ENCODE data around the gene FANCI.

The FANCI gene

GRCh38 chr15:89243691-89244573 is at the start of gene FANCI:
Gene FANCI, plus strand, starts transcription at chr15:89243979. Its CDS starts 3,669 bp downstream, at chr15:89247648.
- peak; percentile 94 for DNase-seq (ENCODE audit: low spot score)

DNA sequence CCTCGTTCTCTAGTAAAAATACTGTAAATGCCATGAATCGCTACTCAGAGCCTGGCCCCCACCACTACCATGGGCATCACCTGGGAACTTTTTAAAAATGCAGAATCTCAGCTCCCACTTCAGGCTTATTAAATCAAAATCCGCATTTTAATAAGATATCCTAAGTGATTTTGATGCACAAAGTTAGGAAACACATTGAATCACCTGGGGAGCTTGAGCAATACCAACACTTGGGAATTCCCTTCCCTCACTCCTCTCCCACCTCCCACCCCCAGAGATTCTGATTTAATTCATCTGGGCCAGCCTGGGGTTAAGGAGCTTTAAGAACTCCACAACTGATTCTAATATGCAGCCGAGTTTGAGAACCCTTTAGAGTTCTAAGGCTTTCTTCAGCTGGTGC is 49.2 kb upstream of the FANCI start:
- no peak for DNase-seq (ENCODE audit: low spot score)

DNA sequence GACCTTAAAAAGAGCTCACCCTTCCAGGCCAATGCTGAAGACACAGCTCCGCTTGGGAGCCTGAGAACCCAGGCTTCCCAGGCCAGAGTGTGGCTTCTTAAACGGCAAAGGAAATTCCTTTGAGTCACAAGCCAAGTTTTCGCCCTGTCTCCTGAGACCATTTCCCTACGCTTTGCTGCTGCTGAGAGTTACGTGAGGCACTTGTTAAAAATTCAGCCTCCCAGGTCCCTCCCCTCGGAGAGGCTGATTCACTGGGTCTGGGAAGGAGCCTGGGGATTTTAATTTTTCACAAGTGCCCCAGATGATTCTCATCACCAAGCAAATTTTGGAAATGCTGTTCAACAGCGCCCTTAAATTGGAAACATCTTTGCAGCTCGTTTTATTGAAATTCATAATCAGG is 47.9 kb upstream of the FANCI start:
- DNase-seq (ENCODE audit: low spot score), result no peak

DNA sequence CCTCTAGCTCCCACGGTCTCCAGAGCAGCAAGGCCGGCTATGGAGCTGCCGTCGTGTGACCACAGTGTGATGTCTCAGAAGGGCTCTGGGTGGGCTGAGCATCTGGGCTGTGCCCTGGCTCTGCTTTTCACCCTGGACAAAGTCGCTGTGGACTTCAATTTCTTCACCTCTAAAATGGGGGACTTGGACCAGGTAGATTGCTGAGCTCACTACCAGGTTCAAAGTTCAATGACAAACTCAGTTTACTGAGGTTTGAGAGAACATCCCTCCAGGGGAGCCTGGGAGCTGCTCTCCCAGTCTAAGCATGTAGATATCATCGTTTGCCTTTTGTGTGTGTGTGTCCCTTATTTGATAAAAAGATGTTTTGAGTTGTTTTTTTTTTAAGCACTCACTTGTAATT is 47.5 kb upstream of the FANCI start:
- no peak for DNase-seq (ENCODE audit: low spot score)

DNA sequence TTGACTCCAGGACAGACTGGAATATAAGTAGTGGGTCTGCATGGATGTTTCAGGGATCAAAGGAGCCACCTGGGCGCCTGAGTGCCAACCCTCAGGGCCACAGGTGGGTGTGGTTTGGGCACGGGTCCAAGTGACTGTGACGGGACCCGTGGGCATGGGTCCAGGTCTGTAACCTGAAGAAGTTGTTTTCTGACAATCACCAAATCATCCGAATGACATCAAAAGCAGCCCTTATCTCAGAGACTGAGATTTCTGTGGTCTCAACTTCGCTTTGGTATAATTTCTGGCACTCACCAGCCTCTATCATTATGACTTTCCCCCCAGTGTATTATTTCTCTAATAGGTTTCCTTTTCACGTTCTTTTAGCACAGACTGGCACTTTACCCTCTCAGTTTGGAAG is 46.8 kb upstream of the FANCI start:
- peak; percentile 13 for DNase-seq (ENCODE audit: low spot score)

DNA sequence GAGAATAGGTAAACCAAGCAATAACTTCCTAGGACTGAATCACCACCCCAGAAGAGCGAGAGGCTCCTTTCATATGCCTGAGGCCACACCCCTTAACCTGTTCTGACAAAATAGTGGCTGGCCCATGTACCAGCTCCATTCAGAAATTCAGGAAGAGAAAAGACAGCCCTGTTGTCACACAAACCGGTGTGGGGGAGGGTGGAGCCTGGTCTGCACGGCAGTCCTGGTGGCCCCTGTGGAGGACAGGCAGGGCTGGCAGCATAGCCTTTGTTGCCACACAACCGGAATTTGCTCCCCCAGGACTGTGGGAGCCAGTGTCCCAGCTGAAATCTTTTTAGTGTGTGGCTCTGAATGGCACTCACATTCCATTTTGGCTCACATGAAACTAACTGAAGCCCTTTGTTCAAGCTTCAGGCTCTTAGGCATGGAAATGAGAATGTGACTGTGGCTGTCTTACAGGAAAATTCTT is 46.2 kb upstream of the FANCI start:
- DNase-seq (ENCODE audit: low spot score), result no peak

- no peak for DNase-seq (ENCODE audit: low spot score)
These were observed 45.6 kb upstream of the FANCI start for GRCh38 chr15:89198196-89198595.

- DNase-seq (ENCODE audit: low spot score), result no peak
These were observed 44.8 kb upstream of the FANCI start for GRCh38 chr15:89198934-89199333.

DNA sequence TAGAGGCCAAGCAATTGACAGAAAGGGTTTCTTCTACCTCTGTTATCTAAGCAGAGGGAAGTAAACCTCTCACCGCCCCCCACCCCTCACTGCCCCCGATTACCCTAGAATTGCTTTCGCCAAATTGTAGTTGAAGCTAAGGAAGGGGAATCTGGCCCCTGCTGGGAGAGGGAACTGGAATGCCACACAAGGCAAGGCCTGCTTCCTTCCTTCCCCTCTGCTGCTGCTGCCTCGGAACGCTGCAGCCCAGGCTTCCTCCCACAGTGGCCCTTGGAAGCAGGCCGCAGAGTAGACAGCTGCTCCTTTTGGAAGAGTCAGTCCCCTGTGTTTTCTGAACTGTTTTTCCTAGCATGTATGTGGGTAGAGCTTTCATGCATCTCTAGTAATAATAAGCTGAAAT is 44.0 kb upstream of the FANCI start:
- no peak for DNase-seq (ENCODE audit: low spot score)

GRCh38 chr15:89200182-89200581 is 43.6 kb upstream of the FANCI start:
- no peak for DNase-seq (ENCODE audit: low spot score)

GRCh38 chr15:89201465-89202005 is 42.2 kb upstream of the FANCI start:
- DNase-seq (ENCODE audit: low spot score), result no peak

DNA sequence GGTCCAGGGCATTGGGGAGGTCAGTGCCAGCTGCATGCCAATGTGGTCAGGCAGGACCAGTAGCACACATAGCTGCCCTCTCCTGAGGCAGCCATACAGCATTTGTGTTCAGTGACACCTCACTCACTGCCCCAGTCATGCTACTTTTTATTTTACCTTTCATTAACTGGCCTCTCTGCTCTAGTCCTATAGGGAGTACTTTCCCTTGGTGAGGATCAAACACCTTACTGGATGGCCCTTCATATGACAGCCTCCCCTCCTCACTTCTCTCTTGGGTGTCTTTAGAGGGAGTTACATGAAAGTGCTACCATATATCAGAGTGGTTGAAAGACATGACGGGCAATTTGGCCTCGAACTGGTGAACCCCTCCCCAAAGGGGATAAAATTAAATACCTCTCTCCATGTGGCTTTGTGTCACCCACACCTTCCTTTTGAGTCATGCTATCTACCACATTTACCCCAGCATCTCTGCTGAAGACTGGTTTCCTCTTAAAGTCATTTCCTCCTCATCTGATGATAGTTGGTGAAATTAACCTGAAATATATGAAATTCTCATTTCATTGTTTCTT is 40.0 kb upstream of the FANCI start:
- no peak for DNase-seq (ENCODE audit: low spot score)

DNA sequence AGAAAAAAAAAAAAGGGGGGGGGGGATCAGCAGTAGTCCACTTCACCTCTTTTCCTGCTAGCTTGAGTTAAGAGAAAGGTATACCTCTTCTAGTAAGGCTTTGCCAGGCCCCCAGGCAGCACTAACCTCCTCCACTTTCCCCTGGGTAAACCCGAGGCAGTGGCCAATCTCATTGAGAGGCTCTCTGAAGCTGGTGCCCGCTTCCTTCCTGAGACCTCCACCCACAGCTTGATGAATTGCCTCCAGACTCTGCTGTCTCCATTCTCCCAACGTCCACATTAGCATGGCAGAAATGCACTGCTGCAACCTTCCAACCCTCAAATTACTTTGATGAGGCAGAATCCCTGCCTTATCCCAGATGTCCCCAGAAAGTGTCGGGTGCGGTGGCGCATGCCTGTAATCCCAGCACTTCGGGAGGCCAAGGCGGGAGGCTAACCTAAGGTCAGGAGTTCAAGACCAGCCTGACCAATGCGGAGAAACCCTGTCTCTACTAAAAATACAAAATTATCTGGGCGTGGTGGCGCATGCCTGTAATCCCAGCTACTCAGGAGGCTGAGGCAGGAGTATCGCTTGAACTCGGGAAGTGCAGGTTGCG is 37.7 kb upstream of the FANCI start:
- DNase-seq (ENCODE audit: low spot score), result no peak

DNA sequence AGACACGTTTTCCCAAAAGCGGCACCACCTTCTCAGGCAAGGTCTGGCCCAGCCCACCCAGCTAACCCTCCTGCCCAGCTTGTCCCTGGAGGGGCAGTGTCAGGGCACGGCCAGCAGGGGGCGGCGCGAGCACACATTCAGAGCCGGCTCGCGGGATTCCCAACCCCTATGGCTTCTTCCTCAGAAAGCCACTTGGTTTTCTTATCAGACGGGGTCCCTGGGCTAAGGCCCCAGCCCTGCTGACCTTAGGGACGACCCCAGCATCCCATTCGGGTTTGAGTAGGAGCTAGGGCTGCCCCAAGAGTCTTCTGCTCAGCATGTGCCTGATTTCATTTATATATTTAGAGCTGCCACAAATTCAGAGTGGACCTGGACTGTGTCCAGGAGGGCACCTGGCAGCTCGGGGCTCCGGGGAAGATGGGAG is 36.9 kb upstream of the FANCI start:
- DNase-seq (ENCODE audit: low spot score), result peak; percentile 69

- no peak for DNase-seq (ENCODE audit: low spot score)
These were observed 35.5 kb upstream of the FANCI start for GRCh38 chr15:89208256-89208655.

GRCh38 chr15:89209057-89209456 is 34.7 kb upstream of the FANCI start:
- DNase-seq (ENCODE audit: low spot score), result no peak

DNA sequence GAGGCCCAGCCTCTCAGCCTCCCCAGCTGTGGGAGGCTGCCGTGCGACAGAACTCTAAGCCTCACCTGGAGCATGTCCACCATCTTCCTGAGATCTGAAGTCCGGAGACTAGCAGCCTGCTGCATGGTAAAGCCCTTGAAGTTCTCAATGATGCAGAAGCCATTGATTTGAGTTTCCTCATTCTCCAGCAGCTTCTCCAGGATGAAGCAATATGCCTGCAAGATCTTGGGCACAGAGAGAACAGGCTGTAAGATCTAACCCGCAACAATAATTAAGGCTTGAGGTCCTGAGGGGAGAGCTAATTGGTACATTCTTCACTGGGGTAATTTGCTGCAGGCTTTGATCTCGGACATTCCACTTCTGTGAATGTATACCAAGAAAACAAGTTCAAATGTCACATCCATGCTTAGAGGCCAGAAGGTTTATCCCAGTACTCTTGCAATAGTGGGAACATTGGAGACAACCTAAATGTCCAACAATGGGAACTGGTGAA is 32.1 kb upstream of the FANCI start:
- DNase-seq (ENCODE audit: low spot score), result no peak

- DNase-seq (ENCODE audit: low spot score), result no peak
These were observed 28.2 kb upstream of the FANCI start for GRCh38 chr15:89215627-89216026.

DNA sequence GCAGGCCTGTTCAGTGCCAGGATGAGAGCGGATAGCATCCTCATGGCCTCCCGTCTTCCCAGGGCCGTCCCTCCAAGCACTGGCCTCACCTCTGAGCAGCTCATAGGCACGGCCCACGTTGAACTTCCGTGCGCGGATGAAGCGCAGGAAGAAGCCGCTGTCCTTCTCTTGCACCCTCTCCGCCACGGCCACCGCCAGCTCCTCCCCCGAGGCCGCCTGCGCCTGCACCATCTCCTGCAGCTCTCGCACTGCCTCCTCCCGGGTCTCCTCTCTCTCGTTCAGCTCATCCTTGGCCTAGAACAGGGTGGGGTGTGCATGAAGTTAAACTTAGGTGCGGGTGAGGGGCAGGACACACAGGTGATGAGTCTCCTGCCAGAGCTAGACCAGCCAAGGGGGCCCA is 26.7 kb upstream of the FANCI start:
- no peak for DNase-seq (ENCODE audit: low spot score)

- DNase-seq (ENCODE audit: low spot score), result no peak
These were observed 25.9 kb upstream of the FANCI start for GRCh38 chr15:89217686-89218376.

GRCh38 chr15:89218531-89218930 is 25.2 kb upstream of the FANCI start:
- no peak for DNase-seq (ENCODE audit: low spot score)

- no peak for DNase-seq (ENCODE audit: low spot score)
These were observed 22.2 kb upstream of the FANCI start, which contains the start of gene RLBP1 for GRCh38 chr15:89221543-89221942. Gene RLBP1, minus strand, starts transcription at chr15:89221579. Its CDS starts 2,604 bp downstream, at chr15:89218975.

Data from hematopoietic multipotent progenitor cell treated with erythropoietin and hydrocortisone succinate and interleukin-3 and kit ligand, for 15 days (in vitro differentiated cells).